GM18520 (cell line): ENCODE results near the gene POGZ.
"Not testable (repeated sequence)": the region's sequence is repeated elsewhere in the genome, so short reads cannot be mapped to it uniquely, and the experiment has no call there.

ENCODE experiments used
- ATAC-seq: cut with Tn5 transposase; IDR thresholded peaks from one replicate; pipeline ENCODE4 v1.9.1; 2021; ENCODE audit not compliant: unreplicated experiment

The POGZ gene

GRCh38 chr1:151425103-151425502 is 34.2 kb downstream of the POGZ start:
- ATAC-seq = no peak

GRCh38 chr1:151419819-151420218 is 39.5 kb downstream of the POGZ start:
- ATAC-seq = no peak

- no peak for ATAC-seq
Observed at GRCh38 chr1:151418081-151418480, 41.2 kb downstream of the POGZ start.

- no peak for ATAC-seq
Observed at GRCh38 chr1:151416231-151416630, 43.1 kb downstream of the POGZ start.

GRCh38 chr1:151411884-151412283 is 47.4 kb downstream of the POGZ start:
- ATAC-seq = no peak

GRCh38 chr1:151408891-151409290 is 50.4 kb downstream of the POGZ start:
- no peak for ATAC-seq

- no peak for ATAC-seq
Observed at GRCh38 chr1:151407304-151407703, 52.0 kb downstream of the POGZ start.

- no peak for ATAC-seq
Observed at GRCh38 chr1:151406176-151406575, 53.1 kb downstream of the POGZ start.

- no peak for ATAC-seq
Observed at GRCh38 chr1:151405187-151405951, 53.9 kb downstream of the POGZ start.

- ATAC-seq = no peak
Observed at GRCh38 chr1:151403612-151404011, 55.7 kb downstream of the POGZ start.

GRCh38 chr1:151402764-151403163 is 56.5 kb downstream of the POGZ start:
- ATAC-seq = no peak

GRCh38 chr1:151401860-151402259 is 57.4 kb downstream of the POGZ start:
- no peak for ATAC-seq

- no peak for ATAC-seq
Observed at GRCh38 chr1:151401125-151401788, 58.0 kb downstream of the POGZ start.

- peak; percentile 76 for ATAC-seq
Observed at GRCh38 chr1:151399324-151400171, 59.7 kb downstream of the POGZ start, which contains the start of gene PSMB4. Gene PSMB4 (plus strand): TSS chr1:151399573. CDS start chr1:151399588, 15 bp downstream.

- ATAC-seq = not testable (repeated sequence)
Observed at GRCh38 chr1:151396265-151396664, 63.0 kb downstream of the POGZ start.

GRCh38 chr1:151393583-151393982 is 65.7 kb downstream of the POGZ start:
- ATAC-seq = no peak

- ATAC-seq = no peak
Observed at GRCh38 chr1:151391079-151391563, 68.2 kb downstream of the POGZ start.

- ATAC-seq = not testable (repeated sequence)
Observed at GRCh38 chr1:151390221-151391078, 68.8 kb downstream of the POGZ start.

GRCh38 chr1:151386002-151386401 is 73.3 kb downstream of the POGZ start:
- ATAC-seq = no peak

- no peak for ATAC-seq
Observed at GRCh38 chr1:151384584-151384983, 74.7 kb downstream of the POGZ start.
